Body of pancreas (tissue), 4 donors: ENCODE results near the gene GREM1.

Source experiments
- POLR2A ChIP-seq, 3 donors: fragments of 450-650 bp; IDR thresholded peaks; one replicate each; pipeline ENCODE4 v1.6.1; 2016; ENCODE audit warnings: antibody characterized with exemption in 3 of 3, mild to moderate bottlenecking in 2 of 3
- TF ChIP-seq, protein P1 (sequence below), 7 experiments: fragments of 450-650 bp in 4 of 7; fragments of 200-600 bp in 3 of 7; sonication (generic) in 3 of 7; IDR thresholded peaks; one replicate each; pipeline ENCODE4 v1.5.1; 2016 to 2019; ENCODE audit warnings: antibody characterized with exemption in 7 of 7

DNA sequence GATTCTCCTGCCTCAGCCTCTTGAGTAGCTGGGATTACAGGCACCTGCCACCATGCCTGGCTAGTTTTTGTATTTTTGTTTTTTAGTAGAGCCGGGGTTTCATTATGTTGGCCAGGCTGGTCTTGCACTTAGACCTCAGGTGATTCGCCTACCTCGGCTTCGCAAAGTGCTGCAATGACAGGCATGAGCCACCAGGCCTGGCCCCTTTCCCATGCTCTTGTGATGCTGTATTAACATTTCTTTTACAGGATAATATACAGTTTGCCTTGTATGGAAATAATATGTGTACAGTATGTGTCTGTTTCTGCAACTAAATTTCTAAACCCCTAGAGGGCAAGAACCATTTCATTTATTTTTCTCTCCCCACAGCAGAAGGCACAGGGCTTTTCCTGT lies 38.5 kb upstream of the GREM1 start:
- TF ChIP-seq, protein P1, sequence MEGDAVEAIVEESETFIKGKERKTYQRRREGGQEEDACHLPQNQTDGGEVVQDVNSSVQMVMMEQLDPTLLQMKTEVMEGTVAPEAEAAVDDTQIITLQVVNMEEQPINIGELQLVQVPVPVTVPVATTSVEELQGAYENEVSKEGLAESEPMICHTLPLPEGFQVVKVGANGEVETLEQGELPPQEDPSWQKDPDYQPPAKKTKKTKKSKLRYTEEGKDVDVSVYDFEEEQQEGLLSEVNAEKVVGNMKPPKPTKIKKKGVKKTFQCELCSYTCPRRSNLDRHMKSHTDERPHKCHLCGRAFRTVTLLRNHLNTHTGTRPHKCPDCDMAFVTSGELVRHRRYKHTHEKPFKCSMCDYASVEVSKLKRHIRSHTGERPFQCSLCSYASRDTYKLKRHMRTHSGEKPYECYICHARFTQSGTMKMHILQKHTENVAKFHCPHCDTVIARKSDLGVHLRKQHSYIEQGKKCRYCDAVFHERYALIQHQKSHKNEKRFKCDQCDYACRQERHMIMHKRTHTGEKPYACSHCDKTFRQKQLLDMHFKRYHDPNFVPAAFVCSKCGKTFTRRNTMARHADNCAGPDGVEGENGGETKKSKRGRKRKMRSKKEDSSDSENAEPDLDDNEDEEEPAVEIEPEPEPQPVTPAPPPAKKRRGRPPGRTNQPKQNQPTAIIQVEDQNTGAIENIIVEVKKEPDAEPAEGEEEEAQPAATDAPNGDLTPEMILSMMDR (IDR thresholded peaks at IDR 0.05) = no peak
- TF ChIP-seq POLR2A (IDR thresholded peaks at IDR 0.05) = no peak
